HG03378 (cell line): ENCODE data around the gene CYP4A11.
"Not testable (repeated sequence)": the region's sequence is repeated elsewhere in the genome, so short reads cannot be mapped to it uniquely, and the experiment has no call there.

Source experiments
- ATAC-seq: cut with Tn5 transposase; IDR thresholded peaks from one replicate; pipeline ENCODE4 v1.9.1; 2021; ENCODE audit warnings: mild to moderate bottlenecking, moderate library complexity; ENCODE audit not compliant: unreplicated experiment

The CYP4A11 gene, protein sequence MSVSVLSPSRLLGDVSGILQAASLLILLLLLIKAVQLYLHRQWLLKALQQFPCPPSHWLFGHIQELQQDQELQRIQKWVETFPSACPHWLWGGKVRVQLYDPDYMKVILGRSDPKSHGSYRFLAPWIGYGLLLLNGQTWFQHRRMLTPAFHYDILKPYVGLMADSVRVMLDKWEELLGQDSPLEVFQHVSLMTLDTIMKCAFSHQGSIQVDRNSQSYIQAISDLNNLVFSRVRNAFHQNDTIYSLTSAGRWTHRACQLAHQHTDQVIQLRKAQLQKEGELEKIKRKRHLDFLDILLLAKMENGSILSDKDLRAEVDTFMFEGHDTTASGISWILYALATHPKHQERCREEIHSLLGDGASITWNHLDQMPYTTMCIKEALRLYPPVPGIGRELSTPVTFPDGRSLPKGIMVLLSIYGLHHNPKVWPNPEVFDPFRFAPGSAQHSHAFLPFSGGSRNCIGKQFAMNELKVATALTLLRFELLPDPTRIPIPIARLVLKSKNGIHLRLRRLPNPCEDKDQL

GRCh38 chr1:46941135-46941694, at the start of gene CYP4A11:
TSS of gene CYP4A11 (minus strand) at chr1:46941476. CDS start at chr1:46941433, 43 bp downstream.
- ATAC-seq, result no peak

DNA sequence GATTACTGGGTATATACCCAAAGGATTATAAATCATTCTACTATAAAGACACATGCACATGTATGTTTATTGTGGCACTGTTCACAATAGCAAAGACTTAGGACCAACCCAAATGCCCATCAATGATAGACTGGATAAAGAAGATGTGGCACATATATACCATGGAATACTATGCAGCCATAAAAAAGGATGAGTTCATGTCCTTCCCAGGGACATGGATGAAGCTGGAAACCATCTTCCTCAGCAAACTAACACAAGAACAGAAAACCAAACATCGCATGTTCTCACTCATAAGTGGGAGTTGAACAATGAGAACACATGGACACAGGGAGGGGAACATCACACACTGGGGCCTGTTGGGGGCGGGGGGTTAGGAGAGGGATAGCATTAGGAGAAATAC, 49.3 kb upstream of the CYP4A11 start:
- not testable (repeated sequence) for ATAC-seq

- no peak for ATAC-seq
These were observed 42.7 kb upstream of the CYP4A11 start for GRCh38 chr1:46983830-46984586.

GRCh38 chr1:46983166-46983829, 42.0 kb upstream of the CYP4A11 start:
- ATAC-seq, result no peak

DNA sequence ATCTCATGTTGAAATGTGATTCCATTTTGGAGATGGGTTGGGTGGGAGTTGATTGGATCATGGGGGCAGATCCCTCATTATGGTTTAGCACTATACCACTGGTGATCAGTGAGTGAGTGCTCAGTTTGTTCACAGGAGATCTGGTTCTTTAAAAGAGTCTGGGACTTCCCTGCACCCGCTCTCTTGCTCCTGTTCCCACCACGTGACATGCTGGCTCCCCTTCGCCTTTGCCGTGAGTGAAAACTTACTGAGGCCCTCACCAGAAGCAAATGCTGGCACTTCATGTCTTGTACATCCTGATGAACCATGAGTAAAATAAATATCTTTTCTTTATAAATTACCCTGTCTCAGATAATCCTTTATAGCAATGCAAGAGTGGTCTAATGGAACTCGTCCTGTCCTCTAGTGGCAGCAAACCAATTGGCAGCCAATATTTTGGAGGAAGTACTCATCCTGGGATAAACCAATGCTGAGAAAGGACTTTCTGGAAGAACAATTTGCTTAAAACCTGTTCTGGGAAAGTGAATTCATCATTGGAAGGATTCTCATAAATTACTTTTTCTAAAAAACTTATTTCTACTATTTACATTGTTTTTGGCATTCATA, 27.8 kb upstream of the CYP4A11 start:
- ATAC-seq, result no peak

GRCh38 chr1:46962272-46962671, 21.0 kb upstream of the CYP4A11 start:
- ATAC-seq, result not testable (repeated sequence)

- ATAC-seq, result no peak
These were observed 19.9 kb upstream of the CYP4A11 start for GRCh38 chr1:46961066-46961758.

- no peak for ATAC-seq
These were observed 19.0 kb upstream of the CYP4A11 start for GRCh38 chr1:46960250-46960649.

GRCh38 chr1:46955116-46955515, 13.8 kb upstream of the CYP4A11 start:
- not testable (repeated sequence) for ATAC-seq

- ATAC-seq, result not testable (repeated sequence)
These were observed 12.6 kb upstream of the CYP4A11 start for GRCh38 chr1:46953847-46954246.

DNA sequence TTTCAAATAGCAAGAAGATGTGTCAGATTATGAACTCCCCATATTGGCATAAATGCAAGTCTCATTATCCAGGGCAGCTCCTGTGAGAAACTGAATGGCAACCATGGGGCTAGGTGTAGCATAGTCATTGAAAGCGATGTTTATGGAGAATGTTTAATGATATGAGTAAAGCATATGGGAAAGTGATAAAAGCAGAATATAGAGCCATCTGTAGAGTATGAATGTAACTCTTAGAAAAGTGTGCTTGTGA, 8.1 kb upstream of the CYP4A11 start:
- not testable (repeated sequence) for ATAC-seq

DNA sequence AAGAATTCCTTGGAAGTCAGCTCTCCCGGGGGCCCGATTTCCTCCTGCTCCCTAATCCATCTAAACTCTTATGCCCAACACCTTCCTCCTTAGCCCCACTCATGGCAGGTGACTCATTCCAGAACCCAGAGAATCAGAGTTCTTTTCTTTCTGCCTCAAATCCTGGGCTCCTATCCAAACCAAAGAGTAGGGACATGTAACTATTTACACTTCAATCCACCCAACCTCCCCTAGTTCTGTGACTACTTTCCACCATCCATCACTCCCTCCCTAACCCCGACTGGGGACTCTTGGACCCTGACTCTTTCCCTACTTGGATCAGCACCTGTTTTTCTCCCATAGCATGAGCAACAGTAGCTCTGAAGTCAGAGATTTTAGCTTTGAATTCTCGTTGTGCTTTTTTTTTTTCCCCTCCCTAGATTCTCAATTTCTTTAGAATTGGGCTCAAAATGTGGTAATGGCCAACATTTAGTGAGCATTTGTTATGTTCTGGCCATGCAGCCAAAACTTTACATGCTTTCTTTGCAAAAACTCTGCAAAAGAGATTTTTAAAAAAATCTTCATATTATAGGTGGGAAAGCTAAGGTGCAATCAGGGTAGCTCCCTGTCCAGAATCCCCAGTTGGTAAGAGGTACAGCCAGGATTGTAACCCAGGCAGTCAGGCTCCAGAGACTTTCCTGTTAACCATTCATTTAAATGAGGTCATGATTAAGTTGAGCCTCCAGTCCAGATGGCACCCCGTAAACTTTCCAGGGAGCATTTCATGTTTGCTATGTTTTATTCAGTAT, 7.5 kb upstream of the CYP4A11 start:
- no peak for ATAC-seq

DNA sequence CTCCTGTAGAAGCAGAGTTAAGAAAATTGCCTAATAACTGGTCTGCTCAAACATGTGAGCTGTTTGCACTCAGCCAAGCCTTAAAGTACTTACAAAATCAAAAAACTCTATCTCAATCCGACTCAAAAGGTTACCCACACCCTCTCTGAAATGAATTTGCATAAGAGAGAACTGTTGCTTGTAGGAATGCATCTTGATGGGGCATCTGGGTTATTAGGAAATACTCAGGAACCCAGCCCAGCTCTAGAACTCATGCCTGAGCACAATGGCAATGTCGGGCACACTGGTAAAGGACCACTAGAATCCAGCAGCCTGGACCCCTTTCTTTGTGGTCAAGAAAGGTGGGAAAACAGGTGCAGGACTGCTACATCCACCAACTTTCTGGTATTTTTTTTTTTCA, 6.4 kb upstream of the CYP4A11 start:
- not testable (repeated sequence) for ATAC-seq

DNA sequence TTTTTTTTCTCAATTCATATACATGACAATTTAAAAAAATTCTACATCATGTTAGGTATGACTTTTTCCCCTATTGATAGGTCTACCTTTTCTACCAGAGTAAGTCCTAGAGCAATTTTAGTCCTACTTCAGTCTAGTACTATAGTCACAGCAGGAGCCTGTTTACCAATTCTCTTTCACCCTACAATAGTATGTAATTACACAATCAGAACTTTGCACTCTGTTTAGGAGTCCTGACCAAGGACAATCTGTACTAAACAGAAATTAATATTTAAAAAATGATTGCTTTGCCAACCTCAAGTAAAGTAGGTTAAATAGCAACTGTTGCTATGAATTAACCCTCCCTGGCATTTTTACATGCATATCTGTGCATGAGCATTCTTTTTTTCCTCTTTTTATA, 810 bp upstream of the CYP4A11 start:
- no peak for ATAC-seq

GRCh38 chr1:46940307-46940706, 969 bp downstream of the CYP4A11 start:
- no peak for ATAC-seq

- no peak for ATAC-seq
These were observed 4.0 kb downstream of the CYP4A11 start for GRCh38 chr1:46937270-46937669.

- ATAC-seq, result no peak
These were observed 4.5 kb downstream of the CYP4A11 start for GRCh38 chr1:46936788-46937187.

GRCh38 chr1:46934852-46935251, 6.4 kb downstream of the CYP4A11 start:
- not testable (repeated sequence) for ATAC-seq

- not testable (repeated sequence) for ATAC-seq
These were observed 9.3 kb downstream of the CYP4A11 start for GRCh38 chr1:46932020-46932419.
